T1000 (cell line): ENCODE data around the gene NECAB3.

ENCODE experiments used
- DNase-seq: peaks from one replicate; lab custom pipeline; 2025; ENCODE audit warnings: mixed read lengths; lab: John Stamatoyannopoulos, UW

NECAB3 gene

GRCh38 chr20:33696448-33696847 is 22.2 kb upstream of the NECAB3 start:
- no peak for DNase-seq

- no peak for DNase-seq
These were observed 20.4 kb upstream of the NECAB3 start for GRCh38 chr20:33694639-33695012.

- DNase-seq = no peak
These were observed 19.8 kb upstream of the NECAB3 start for GRCh38 chr20:33693741-33694638.

- no peak for DNase-seq
These were observed 19.1 kb upstream of the NECAB3 start for GRCh38 chr20:33693289-33693688.

- no peak for DNase-seq
These were observed 15.7 kb upstream of the NECAB3 start for GRCh38 chr20:33689973-33690372.

- no peak for DNase-seq
These were observed 15.3 kb upstream of the NECAB3 start for GRCh38 chr20:33689493-33689892.

GRCh38 chr20:33688938-33689424 is 14.8 kb upstream of the NECAB3 start:
- no peak for DNase-seq

GRCh38 chr20:33687993-33688937 is 14.0 kb upstream of the NECAB3 start:
- no peak for DNase-seq

- DNase-seq = no peak
These were observed 13.2 kb upstream of the NECAB3 start for GRCh38 chr20:33687370-33687915.

GRCh38 chr20:33686984-33687366 is 12.7 kb upstream of the NECAB3 start:
- no peak for DNase-seq

GRCh38 chr20:33686100-33686983 is 12.1 kb upstream of the NECAB3 start, which contains the start of gene E2F1:
E2F1 (minus strand) TSS chr20:33686385; CDS start chr20:33686264, 121 bp downstream.
- peak; percentile 96 for DNase-seq

- no peak for DNase-seq
These were observed 11.3 kb upstream of the NECAB3 start for GRCh38 chr20:33685328-33686099.

- DNase-seq = no peak
These were observed 10.5 kb upstream of the NECAB3 start for GRCh38 chr20:33684533-33685327.

- DNase-seq = no peak
These were observed 7.6 kb upstream of the NECAB3 start for GRCh38 chr20:33681728-33682353.

- no peak for DNase-seq
These were observed 7.1 kb upstream of the NECAB3 start for GRCh38 chr20:33681288-33681687.

GRCh38 chr20:33680686-33681085 is 6.5 kb upstream of the NECAB3 start:
- DNase-seq = no peak

- no peak for DNase-seq
These were observed 5.7 kb upstream of the NECAB3 start for GRCh38 chr20:33679758-33680485.

GRCh38 chr20:33677991-33678702 is 3.9 kb upstream of the NECAB3 start:
- DNase-seq = no peak
